Stimulated activated CD4-positive, alpha-beta T cell treated with anti-CD3 and anti-CD28 coated beads, Interleukin-2, amount 100 ng/mL, for 24 hours (primary cell): ENCODE data around the gene BCOR.
A peak's percentile ranks its signal among the peaks of the same experiment; 100 is the strongest.

Experiments used
- DNase-seq, 2 donors: peaks; one replicate each; pipeline ENCODE4 v3.0.0-alpha.2; 2020

Gene BCOR

DNA sequence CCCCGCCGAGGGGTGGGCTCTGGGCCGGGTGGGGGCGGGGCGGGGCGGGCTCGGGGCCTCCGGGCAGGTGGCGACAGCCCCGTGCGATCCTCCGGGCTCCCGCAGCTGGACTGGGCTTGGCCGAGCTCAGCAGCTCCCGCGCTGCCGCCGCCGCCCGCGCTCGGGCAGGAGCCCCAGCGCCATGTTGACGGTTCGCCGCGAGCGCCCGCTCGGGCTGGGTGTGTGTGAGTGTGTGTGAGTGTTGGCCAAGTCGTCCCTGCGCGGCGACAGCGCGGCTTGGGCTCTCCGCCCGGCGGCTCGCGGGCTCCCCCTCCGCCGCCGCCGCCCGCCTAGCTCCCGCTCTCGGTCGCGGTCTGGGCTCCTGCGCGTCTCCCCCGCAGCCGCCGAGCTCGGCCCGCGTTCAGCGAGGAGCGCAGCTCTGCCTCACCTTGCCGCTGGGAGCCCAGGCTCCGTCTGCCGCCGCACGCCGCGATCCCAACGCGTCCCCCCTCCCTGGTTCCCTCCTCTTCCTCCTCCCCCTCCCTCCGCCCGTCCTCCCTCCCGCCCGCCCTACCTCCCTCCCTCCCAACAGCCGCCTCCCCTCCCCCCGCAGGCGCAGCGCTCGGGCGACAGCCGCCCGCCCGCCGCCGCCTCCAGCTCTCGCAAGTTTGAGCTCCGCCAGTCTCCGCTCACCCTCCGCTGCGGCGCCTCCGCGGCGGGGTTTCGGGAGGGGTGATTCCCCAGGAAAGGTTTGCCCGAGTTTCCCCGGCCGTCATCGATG, at the start of gene BCOR:
BCOR (minus strand) TSS at position 455 of the 760 bp plus-strand sequence. CDS start 20,029 bp downstream, outside the sequence.
- peak; percentile 72 to 77 for DNase-seq

DNA sequence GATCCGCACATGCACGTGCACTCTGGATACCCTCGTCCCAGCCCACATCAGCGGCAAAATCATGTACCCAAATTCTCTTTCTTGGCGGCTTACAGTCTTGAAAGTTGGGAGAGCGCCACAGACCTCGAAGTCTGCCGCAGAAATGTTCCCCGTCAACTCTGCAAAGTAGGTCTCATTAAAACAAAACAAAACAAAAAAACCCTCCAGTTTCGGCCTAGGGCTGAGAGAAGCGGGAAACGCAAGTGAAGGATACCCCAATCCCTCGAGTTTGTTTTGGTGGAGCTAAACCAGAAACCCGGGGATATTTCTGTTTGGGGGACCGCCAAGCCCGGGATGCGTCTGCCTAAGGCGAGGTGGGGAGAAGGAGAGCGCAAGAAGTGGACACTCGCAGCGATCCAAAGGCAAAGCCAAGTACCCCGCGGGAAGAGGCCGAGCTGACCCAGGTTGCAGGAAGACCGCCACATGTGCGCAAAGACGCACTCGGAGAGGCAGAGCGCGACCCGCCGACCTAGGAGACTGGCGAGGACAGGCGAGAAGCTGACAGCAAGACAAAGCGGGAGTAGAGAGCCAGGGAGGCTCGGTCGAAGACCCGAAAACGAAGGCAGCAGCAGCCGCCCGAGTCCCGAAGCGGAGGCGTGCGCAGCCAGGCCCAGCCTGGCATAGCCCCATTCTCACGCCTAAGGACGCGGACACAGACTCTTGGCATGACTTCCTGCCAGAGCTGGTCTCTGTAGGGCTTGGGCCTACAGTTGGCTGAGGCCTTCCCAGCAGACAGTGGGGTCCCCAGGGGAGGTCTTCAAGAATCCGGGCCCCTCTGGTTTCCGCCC, 49.6 kb upstream of the BCOR start:
- no peak for DNase-seq

DNA sequence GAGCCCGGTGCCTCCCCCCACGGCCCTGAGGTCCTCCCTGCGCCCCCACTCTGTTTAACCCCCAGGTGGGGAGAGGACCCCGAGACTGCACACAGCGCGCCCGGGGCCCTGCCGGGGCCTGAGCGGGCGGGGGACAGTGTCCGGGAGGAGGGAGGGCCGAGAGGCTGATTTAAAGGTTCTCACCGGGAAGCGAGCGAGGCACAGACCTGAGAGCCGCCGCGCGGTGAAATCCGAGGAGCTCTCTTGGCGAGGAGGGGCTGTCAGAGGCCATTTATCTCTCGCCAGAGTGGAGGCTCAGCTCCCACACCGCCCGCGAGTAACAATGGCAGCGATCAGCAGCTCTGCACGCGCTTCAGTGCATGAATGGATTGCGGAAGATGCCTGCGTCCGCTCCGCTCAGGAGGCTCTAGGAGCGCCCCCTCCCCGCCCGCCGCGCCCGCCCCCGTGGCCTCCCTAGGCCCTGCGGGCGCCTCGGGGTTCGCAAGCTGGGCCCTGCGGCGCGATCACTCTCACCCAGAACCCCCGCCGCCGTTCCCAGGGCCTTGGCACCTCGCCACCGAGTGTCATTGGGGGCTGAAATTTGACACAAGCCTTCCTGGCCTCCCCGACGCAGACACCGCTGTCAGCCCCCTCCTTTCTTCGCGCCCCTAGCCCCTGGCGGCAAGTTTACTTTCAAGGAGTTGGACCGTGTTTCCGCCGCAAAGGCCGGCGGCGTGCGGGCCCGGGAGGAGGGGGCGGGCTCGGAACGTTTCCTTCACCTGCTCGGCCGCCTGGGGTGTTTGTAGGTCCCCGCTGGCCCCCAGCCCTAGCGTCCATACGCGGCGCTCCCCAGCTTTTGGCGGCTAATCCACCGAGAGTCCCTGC, 48.7 kb upstream of the BCOR start:
- DNase-seq, result no peak

DNA sequence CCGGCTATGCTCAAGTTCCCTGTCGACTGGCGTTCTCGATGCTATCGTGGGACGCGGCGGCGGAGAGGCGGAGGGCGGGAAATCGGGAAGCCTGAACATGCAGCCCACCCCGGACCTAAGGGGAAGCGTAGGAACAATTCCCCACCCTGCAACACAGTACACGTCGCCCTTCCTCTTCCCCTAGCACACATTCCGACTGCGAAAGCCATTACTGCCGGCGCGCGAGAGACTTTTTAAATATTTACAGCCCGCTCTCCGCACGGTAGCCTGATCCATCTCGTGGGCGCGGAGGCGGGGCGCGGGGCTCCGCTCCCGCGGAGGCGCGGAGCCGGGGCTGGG, 48.1 kb upstream of the BCOR start:
- no peak for DNase-seq

DNA sequence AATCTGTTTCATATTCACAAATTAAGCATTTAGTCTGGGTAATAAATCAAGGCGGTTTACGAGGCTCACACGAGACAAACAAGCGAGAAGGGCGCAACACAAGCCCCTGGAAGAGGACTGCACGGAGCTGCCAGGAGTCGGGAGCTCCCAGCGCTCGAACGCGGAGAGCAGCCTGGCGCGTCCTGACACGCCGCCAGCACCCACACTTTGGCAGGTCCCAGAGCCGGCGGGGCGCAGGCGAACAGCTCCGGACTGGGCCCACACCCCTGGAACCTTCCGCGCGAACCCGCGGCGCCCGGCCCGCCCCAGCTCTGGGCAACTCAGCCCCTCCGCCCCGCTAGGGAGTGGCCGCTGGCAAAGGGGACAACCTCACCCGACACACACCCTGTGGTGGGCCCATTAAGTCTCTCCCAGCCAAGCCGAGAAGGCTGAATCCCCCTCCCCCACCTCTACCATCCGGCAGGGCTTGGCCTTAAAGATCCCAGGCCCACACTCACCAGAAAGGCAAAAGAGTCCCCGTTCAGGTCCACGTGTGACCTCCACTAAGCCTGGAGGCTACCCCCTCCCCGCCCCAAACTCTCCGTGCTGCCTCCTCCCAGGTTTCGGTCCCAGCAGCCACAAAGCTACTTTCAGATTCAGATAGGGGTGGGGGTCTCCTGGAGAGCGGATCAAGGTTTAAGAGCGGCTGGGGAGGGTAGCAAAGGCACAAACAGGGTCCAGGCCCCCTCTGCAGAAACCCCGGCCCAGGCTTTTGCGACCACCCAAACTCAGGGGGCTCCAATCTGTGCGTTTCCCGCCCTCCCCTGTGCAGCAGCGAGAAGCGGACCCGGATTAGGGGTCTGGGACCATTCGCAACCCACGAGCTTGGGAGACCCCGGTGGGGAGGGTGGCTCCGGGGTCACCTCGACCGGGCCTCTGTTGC, 47.5 kb upstream of the BCOR start:
- DNase-seq, result no peak

DNA sequence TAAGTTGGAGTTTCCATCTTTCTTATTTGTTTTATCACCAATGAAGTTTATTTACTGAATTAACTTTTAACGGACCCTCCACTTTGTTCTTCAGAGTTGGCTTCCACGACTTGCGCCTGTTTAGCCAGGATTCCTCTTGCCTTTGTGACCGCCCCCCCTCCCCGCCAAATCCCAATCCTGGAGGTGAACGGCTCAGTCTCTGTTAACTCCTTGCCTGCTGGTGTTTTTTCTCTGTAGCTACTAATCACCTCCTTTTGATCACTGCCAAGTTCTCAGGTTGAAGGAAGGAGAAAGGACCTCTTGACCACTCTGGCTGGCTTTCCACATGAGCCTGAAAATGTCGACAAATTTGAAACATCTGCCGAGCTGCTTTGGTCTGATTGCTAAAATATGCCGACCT, 46.8 kb upstream of the BCOR start:
- no peak for DNase-seq

DNA sequence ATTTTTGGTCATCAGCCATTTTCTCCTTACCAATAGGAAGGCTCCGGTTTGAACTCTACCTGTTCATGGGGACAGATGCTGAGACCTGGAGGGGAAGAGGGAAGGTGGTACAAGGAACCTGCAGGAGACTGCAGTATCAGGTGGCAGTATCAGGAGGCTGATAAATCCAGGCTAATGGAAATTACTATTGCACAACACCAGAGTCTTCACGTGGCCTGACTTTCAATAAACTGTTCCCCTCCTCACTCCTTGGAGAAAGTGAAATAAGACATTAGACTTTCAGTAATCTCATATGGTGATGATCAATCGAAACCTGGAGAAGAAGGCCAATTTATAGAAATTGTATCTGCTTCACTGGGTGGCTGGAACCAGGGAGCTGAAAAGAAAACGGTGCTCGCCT, 46.2 kb upstream of the BCOR start:
- no peak for DNase-seq

DNA sequence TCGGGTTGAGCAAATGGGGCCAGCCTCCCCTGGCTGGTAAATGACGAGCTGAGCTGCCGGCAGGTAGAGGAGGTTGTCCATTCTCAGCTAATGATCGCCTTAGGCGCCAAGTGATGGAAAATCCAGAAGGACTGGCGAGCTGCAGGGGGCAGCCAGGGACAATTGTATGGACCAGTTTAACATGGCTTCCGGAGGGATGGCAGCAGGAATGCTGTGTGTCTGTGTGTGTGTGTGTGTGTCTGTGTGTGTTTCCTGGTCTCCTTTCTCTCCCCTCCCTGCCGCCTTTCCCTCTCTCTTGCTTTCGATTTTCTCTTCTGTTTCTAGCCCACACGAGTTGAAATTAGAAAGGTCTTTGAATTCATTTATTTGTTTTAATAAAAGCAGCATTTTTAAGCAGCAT, 45.2 kb upstream of the BCOR start:
- DNase-seq, result no peak

DNA sequence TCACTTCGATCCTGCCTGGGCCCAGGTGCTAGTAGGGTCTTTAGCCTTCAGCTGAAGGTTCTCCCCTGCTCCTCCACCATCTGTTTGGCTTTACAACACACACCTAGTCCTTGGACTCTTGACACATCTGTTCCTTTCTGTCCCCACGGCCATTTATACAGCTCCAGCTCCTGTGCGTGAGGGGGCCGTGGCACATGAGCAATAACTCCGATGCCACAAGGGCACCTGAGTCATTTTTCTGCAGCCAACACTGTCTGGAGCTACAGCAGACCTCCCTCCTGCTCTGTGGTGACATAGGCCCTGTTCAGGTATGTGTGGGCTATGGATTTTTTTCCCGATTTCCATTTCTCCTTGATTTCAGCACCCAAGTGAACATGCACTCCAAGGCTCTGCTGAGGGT, 44.7 kb upstream of the BCOR start:
- no peak for DNase-seq

DNA sequence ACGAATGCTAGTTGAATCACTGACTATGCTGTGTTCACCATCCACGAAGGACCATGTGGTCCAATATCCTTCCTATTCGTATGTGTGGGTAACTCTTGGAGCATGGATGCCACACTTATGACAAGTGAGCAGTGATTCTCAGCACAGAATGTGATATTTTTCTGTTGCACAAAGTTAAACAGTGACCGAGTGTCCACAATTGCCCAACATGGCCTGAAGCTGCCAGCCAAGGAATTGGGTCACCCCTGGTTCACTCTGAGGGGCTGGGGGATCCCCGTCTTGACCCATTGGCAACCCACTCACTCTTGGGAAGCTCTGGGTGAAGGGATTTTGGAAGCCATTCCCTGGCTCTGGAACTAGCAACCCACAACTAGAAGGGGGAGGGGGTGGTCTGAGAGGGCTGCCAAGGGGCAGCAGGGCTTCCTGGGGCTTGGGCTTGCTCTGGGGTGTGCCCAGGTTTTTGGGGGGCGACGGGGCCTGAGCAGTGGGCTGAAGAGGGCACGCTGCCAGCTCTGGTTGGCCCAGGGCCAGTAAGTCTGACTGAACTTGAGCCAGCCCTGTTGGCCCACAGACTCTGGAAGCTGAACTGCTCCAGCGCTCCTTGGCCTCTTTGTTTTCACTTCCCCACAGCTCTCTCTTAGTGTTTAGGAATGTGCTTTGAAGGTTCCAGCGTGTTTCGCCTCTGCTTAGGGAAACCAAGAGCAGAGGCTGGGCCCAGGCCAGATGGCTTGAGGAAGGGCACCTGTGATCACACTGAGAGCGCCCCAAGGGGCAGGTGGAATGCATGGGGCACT, 43.1 kb upstream of the BCOR start:
- no peak for DNase-seq

DNA sequence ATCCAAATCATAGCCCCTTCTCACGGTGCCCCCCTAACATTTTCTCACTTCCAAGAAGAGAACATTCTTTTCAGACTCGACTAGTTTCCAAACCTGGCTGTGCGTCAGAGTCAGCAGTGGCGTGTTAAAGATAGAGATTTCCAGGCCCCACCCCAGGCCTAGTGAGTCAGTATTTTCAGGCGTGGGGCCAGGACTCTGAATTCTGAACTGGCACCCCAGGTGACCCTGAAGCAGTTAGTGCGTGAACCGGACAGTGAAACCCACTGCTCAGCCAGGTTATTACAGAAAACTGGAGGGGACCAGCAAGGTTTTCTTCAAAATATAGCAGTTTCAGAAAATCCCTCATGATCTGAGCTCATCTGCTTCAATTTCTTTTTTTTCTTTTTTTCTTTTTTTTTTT, 35.0 kb upstream of the BCOR start:
- no peak for DNase-seq

DNA sequence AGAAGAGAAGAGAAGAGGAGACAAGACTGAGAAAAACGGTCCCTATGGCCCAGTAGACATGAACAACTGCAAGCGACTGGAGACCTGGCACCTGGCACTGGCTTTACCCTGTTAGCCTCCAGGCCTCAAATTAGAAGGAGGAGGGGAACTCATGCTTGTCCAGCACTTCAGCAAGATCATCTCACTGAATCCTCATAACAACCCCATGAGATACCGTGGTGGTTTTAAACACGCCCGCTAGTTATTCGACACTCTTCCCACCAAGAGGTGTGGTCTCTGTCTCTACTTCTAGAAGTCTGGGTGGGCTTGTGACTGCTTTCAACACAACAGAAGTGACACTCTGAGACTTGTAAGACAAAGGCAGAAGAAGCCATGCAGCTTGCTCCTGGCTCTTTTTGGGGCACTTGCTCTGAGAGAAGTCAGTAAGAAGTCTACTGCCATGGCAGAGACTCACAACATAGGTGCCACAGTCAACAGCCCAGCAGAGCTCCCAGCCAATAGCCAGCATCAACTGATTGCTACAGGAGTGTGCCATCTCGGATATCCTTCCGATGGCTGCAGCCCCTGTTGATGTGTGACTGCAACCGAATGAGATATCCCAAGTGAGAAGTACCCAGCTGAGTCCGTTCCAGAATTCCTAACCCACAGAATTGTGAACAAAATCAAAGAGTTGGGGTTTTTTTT, 34.0 kb upstream of the BCOR start:
- no peak for DNase-seq

DNA sequence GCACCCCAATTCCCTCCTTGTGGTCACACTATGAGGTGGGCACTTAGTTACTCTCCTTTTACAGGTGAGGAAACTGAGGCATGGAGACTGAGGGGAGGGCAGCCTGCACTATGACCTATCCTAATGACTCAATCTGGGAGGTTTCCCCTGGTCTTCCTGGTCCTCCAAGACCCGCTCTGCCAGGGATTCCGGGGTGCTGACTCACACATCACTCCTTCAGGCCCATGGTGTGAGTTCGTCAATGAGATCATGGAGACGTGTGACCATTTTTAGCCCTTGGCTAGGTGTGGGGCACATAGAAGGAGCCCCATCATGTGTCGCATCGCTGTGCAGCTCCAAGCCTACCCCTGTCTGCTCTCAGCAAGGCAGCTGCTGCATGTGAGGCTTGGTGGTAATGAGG, 32.4 kb upstream of the BCOR start:
- no peak for DNase-seq

DNA sequence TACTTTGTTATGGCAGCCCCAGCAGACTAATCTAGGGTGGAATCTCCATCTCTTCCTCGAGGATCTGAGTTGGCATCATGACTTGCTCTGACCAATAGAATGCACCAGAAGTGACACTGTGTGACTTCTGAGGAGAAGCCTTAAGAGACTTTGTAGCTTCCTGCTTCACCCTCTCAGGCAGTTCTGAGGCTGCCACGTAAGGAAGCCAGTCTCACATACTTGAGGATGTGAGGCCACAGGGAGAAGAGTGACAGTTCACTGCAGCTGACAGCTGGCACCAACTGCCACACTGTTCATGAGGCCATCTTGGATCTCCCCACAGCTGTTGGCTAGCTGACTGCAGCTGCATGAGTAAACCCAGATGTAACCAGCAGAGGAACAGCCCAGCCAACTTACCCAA, 29.3 kb upstream of the BCOR start:
- no peak for DNase-seq

DNA sequence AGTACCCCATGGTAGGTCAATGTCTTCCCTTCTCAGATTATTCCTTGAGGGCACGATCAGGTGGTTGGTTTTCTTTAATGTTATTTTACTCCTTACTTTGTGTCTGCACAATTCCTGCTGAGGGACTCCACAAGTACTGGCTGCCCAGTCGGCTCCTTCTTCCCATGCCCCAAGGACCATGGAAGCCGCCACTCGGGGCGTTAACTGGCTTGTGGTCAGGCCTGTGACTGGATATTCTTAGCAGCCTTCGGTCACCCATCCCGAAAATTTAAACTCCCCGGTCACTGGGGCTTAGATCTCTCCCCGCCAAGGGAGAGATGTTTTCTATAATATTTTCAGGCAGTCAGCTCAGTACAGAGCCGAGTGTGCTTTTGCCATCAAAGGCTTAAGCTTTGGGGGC, 24.7 kb upstream of the BCOR start:
- no peak for DNase-seq

DNA sequence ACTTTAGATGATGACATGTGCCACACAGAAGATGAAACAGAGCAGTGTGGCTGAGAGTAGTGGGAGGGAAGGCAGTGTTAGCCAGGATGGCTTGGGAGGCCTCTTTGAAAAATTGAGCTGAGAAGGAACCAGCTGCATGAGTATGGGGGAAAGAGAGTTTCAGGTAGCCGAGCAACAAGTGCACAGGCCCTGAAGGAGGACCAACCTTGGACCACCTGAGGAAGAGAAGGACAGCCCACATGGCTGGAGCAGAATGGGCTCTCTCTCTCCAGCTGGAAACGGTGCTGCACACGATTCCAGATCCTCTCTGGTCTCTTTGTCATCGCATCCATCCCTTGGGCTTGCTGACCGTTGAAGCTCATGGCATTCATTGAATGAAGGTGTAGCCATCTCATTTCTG, 23.9 kb upstream of the BCOR start:
- DNase-seq, result no peak

DNA sequence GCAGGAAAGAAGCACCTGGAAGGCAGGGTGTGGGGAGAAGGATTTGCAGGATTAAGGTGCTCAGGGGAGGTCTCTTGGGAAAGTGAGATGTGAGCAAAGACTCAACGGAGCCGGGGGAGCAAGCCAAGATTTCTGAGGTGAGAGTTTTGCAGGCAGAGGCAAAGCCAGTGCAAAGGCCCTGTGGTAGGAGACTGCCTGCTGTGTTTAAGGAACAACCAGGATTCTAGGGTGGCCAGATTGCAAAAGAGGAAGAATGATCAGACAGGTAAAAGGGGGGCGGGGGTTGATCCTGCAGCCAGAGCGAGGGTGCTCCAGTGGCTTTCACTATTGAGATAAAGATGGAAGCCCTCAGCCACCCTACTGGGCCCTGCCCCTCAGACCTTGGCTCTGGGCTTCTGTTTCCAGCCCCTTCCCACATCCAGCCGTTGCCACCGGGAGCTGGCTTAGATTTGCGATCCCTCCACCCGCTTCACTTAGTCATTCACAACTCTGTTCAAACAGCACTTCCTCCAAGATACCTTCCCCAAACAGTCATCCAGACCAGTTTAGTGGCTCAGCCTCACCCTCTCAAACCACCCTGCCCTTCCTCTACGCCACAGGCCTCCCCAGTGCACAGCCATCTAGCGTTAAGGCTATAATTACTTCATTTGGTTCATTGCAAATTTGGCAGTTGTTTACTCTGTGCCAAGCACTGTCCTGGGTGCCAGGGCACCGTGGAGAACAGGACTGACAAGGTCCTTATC, 23.3 kb upstream of the BCOR start:
- DNase-seq, result no peak

DNA sequence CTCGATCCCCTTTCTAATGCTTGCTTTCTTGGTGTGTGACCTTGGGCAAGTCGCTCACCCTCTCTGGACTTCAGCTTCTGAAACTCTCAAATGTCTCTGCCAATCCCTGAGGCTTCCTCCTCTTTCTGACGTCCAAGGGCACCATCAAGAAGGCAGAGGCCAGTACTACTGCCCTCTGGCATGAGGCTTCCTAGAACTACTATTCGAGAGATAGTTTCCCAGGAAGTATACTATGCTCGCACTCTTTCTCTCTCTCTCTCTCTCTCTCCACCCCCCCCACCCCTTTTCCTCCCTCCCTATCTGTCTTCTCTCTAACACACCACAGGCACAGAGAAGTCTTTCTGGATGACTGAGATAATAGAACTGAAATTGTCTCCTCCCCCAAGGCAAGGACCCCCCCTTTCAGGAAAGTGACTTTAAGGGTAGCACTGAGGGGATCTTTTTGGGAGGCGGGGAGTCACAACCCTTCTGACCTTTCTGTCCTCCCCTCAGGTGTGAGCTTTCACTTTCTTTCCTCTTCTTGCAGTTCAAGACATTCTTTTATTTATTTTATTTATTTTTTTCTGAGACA, 20.0 kb upstream of the BCOR start:
- no peak for DNase-seq

DNA sequence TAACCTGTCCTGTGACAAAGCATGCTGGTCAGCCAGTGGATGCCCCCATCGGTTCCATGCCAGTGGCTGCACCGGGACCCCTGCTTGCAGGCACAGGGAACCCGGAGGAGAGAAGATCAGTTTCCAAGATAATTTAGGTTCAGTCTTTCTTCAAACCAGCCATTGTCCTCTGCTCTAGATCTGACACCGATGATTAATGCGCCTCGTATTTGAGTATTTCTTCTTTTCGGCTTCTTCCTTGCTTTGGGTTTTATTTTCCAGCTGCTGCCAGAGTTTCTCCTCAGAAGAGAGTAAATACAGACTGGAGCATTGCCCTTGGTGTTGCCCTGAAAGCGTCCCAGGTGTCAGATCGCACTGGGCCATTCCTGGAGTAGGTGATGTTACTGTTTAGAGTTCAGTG, 19.2 kb upstream of the BCOR start:
- DNase-seq, result no peak

DNA sequence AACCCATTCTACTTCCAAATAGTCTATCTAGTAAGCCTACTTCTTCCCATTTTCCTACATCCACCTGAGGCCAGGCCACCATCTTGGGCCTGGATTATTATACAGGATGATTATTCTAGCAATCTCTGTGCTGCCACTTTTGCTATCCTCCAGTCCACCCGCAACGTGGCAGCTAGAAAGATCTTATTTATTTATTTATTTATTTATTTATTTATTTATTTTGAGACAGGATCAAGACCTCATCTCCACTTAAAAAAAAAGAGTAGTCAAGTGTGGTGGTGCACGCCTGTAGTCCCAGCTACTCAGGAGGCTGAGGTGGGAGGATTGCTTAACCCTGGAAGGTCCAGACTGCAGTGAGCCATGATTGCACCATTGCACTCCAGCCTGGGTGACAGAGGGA, 15.2 kb upstream of the BCOR start:
- no peak for DNase-seq
